PC-3 (cell line): ENCODE results near the gene ZNF333.

ENCODE experiments used
- EZH2 ChIP-seq: fragments of 300-600 bp; sonication (generic); IDR thresholded peaks from one replicate; pipeline ENCODE4 v1.6.1; 2017; ENCODE audit warnings: antibody characterized with exemption, mild to moderate bottlenecking, low read length; ENCODE audit not compliant: unreplicated experiment
- EZH2phosphoT487 ChIP-seq: fragments of 300-600 bp; sonication (generic); IDR thresholded peaks from 2 replicates; pipeline ENCODE4 v1.6.1; 2018; ENCODE audit warnings: mild to moderate bottlenecking, antibody characterized with exemption, low read length, borderline replicate concordance
- TF ChIP-seq, protein P1 (sequence below): fragments of 300-600 bp; sonication (generic); conservative IDR thresholded peaks from 2 replicates; pipeline ENCODE4 v1.5.1; 2017; ENCODE audit warnings: antibody characterized with exemption, low read depth, mild to moderate bottlenecking, low read length

DNA sequence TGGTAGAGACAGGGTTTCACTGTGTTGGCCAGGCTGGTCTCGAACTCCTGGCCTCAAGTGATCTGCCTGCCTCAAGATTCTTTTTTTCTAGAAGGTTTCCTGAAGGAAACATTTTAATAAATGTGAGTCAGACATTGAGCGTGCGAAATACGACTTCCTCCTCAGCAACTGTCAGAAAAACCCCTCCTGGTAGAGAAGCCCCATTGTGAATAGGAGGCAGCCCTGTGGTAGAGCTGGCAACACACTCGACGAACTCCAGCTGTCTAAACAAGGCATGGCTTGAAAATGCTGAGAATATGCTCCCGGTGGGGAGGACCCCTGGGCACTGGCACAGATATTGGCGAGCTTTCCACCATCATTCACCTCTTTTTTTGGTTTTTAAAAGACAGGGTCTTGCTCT is 9.8 kb downstream of the ZNF333 start:
- TF ChIP-seq, protein P1, sequence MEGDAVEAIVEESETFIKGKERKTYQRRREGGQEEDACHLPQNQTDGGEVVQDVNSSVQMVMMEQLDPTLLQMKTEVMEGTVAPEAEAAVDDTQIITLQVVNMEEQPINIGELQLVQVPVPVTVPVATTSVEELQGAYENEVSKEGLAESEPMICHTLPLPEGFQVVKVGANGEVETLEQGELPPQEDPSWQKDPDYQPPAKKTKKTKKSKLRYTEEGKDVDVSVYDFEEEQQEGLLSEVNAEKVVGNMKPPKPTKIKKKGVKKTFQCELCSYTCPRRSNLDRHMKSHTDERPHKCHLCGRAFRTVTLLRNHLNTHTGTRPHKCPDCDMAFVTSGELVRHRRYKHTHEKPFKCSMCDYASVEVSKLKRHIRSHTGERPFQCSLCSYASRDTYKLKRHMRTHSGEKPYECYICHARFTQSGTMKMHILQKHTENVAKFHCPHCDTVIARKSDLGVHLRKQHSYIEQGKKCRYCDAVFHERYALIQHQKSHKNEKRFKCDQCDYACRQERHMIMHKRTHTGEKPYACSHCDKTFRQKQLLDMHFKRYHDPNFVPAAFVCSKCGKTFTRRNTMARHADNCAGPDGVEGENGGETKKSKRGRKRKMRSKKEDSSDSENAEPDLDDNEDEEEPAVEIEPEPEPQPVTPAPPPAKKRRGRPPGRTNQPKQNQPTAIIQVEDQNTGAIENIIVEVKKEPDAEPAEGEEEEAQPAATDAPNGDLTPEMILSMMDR: no peak
- TF ChIP-seq EZH2 (no peak), EZH2phosphoT487 (no peak)
